HFF-Myc (cell line): Measurements from ENCODE around the gene CACNA2D3.

Experiments
- DNase-seq: peaks from one replicate; pipeline ENCODE4 v3.0.0-alpha.2; 2011; ENCODE audit warnings: low read depth; ENCODE audit errors: extremely low read depth
- H3K4me3 ChIP-seq: replicated peaks from 2 replicates; pipeline ENCODE4 v1.5.1; 2011; ENCODE audit warnings: low read depth, mild to moderate bottlenecking, control low read depth, low read length
- TF ChIP-seq, protein P1 (sequence below): IDR thresholded peaks from 2 replicates; pipeline ENCODE4 v1.5.1; 2012; ENCODE audit warnings: mild to moderate bottlenecking, low read depth, low read length, control low read depth; ENCODE audit errors: missing control alignments

Gene CACNA2D3

GRCh38 chr3:54153477-54153876, 31.1 kb downstream of the CACNA2D3 start:
- no peak overlapping the region for H3K4me3 ChIP-seq
- DNase-seq = no peak
- TF ChIP-seq, protein P1, sequence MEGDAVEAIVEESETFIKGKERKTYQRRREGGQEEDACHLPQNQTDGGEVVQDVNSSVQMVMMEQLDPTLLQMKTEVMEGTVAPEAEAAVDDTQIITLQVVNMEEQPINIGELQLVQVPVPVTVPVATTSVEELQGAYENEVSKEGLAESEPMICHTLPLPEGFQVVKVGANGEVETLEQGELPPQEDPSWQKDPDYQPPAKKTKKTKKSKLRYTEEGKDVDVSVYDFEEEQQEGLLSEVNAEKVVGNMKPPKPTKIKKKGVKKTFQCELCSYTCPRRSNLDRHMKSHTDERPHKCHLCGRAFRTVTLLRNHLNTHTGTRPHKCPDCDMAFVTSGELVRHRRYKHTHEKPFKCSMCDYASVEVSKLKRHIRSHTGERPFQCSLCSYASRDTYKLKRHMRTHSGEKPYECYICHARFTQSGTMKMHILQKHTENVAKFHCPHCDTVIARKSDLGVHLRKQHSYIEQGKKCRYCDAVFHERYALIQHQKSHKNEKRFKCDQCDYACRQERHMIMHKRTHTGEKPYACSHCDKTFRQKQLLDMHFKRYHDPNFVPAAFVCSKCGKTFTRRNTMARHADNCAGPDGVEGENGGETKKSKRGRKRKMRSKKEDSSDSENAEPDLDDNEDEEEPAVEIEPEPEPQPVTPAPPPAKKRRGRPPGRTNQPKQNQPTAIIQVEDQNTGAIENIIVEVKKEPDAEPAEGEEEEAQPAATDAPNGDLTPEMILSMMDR = no peak

DNA sequence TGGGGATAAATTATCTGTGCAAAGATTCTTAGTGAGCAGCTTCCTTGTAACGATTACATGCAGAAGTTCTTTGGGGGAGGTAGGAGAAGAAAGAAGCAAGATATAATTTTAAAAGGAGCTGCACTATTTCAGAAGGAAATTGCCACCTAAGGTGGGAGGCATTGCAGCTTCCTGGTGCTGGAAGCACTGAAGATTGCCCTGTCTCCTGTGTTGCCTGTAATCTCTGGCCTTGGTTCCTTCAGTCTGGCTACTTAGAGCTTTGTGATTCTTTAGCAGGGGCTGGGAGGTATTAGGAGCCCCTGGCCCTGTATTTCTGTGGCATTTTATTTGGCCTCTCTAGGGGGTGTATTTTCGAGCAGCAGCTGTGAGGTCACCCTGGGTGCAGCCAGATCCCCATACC, 35.5 kb downstream of the CACNA2D3 start:
- no peak for DNase-seq
- no peak overlapping the region for H3K4me3 ChIP-seq
- TF ChIP-seq, protein P1 = no peak

DNA sequence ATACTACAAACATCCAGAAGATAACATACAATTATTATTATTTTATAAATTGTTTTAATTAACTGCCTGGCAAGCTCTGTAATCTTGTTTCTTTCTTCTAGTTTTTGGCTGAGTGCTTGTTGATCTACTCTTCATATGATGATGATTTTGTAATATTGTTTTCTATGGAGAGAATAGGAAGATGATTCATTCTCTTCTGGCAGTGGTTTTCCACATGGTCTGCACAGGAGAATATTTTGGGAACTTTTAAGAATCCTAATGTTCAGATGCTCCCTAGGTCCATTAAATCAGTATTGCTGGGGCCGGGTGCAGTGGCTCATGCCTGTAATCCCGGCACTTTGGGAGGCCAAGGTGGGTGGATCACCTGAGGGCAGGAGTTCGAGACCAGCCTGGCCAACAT, 37.6 kb downstream of the CACNA2D3 start:
- no peak for DNase-seq
- TF ChIP-seq, protein P1 = no peak
- no peak overlapping the region for H3K4me3 ChIP-seq

GRCh38 chr3:54163441-54163840, 41.1 kb downstream of the CACNA2D3 start:
- DNase-seq = no peak
- H3K4me3 ChIP-seq = no peak overlapping the region
- TF ChIP-seq, protein P1 = no peak

GRCh38 chr3:54164192-54164975, 42.0 kb downstream of the CACNA2D3 start:
- TF ChIP-seq, protein P1 = no peak
- no peak for DNase-seq
- no peak overlapping the region for H3K4me3 ChIP-seq

- DNase-seq = no peak
- TF ChIP-seq, protein P1 = no peak
- no peak overlapping the region for H3K4me3 ChIP-seq
Observed at GRCh38 chr3:54165865-54166264, 43.5 kb downstream of the CACNA2D3 start.

DNA sequence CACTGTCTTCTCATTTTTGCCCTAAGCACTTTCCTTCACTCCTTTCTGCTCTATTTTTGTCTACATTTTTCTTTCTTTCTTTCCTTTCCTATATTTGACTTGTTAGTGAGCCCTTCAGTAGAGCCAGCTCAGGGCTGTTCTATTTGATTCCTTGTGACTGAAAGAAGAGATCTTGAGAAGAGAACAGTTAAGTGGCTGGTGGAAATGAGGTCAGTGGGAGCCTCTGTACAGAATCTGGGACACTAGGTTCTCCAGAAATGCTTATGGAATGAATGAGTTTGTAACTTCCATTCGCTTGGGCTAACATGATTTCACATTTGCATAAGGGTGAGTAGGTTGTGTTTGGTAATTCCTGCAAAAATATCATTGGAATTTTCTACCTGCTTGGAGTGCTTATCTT, 45.6 kb downstream of the CACNA2D3 start:
- no peak for DNase-seq
- TF ChIP-seq, protein P1 = no peak
- H3K4me3 ChIP-seq = no peak overlapping the region
